ENCODE results near the gene RENBP.

The RENBP gene

DNA sequence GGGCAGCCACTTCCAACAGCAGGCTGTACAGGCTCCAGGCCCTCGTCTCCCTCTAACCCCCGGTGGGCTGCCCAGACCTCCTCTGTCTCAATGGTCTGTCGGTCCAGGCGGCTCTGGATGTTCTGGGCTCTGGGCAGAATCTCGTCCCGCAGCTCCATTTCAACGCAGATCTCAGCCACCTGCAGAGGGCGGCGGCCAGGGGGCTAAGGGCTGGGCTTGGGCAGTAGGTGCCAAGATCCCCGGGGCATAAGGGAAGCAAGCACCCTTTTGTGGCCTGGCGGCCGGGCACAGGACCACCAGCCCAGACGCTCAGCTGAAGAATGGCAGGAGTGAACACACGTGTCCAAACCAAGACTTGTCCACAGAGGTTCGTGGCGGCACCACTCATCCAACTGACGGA is 30.7 kb downstream of the RENBP start:
- ChIA-PET POLR2A (interaction anchor here (1.3 to 1.7 kb wide), 2 partner anchors 12 to 15 kb away, joined by 6 read pairs; no protein-coding TSS in a partner anchor), CTCF (interaction anchor here (1.1 to 9.6 kb wide), 2 partner anchors 10 to 37 kb away, joined by 3 to 72 read pairs; no protein-coding TSS in a partner anchor)
- H3K9me3 ChIP-seq (ENCODE audit: control insufficient read depth, insufficient read depth, low read depth, low read length): no peaks in the 10 kb centered on the region
- H3K4me3 ChIP-seq (ENCODE audit: low read depth, low read length): no peak overlapping the region
- TF ChIP-seq ZNF2 (tag by site-specific recombination; IDR thresholded peaks at IDR 0.05): no peak
- no peak for TF ChIP-seq ZBTB1 (tag by site-specific recombination; IDR thresholded peaks at IDR 0.05)
- no peak for TF ChIP-seq ZNF366 (tag by site-specific recombination; conservative IDR thresholded peaks at IDR 0.05)
- TF ChIP-seq IKZF3 (tag by site-specific recombination; IDR thresholded peaks at IDR 0.05): no peak
- no peak for TF ChIP-seq ZNF561 (tag by site-specific recombination; IDR thresholded peaks at IDR 0.05; ENCODE audit: borderline replicate concordance)
- TF ChIP-seq ZNF571 (tag by site-specific recombination; IDR thresholded peaks at IDR 0.05): no peak
- TF ChIP-seq, protein P1, sequence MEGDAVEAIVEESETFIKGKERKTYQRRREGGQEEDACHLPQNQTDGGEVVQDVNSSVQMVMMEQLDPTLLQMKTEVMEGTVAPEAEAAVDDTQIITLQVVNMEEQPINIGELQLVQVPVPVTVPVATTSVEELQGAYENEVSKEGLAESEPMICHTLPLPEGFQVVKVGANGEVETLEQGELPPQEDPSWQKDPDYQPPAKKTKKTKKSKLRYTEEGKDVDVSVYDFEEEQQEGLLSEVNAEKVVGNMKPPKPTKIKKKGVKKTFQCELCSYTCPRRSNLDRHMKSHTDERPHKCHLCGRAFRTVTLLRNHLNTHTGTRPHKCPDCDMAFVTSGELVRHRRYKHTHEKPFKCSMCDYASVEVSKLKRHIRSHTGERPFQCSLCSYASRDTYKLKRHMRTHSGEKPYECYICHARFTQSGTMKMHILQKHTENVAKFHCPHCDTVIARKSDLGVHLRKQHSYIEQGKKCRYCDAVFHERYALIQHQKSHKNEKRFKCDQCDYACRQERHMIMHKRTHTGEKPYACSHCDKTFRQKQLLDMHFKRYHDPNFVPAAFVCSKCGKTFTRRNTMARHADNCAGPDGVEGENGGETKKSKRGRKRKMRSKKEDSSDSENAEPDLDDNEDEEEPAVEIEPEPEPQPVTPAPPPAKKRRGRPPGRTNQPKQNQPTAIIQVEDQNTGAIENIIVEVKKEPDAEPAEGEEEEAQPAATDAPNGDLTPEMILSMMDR (tag by site-specific recombination; IDR thresholded peaks at IDR 0.05): no peak
- TF ChIP-seq KLF7 (tag by site-specific recombination; IDR thresholded peaks at IDR 0.05; ENCODE audit: borderline replicate concordance): no peak
- no peak for TF ChIP-seq BCL11B (tag by site-specific recombination; IDR thresholded peaks at IDR 0.05; ENCODE audit: low read depth)
- TF ChIP-seq ZNF548 (tag by site-specific recombination; IDR thresholded peaks at IDR 0.05): no peak
- no peak for TF ChIP-seq ZNF843 (tag by site-specific recombination; IDR thresholded peaks at IDR 0.05)
- no peak for TF ChIP-seq ZNF48 (tag by site-specific recombination; IDR thresholded peaks at IDR 0.05)
- no peak for TF ChIP-seq ZNF311 (tag by site-specific recombination; IDR thresholded peaks at IDR 0.05; ENCODE audit: borderline replicate concordance)
- TF ChIP-seq, protein P2, sequence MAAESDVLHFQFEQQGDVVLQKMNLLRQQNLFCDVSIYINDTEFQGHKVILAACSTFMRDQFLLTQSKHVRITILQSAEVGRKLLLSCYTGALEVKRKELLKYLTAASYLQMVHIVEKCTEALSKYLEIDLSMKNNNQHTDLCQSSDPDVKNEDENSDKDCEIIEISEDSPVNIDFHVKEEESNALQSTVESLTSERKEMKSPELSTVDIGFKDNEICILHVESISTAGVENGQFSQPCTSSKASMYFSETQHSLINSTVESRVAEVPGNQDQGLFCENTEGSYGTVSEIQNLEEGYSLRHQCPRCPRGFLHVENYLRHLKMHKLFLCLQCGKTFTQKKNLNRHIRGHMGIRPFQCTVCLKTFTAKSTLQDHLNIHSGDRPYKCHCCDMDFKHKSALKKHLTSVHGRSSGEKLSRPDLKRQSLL (tag by site-specific recombination; IDR thresholded peaks at IDR 0.05): no peak
- no peak overlapping the region for H3K27ac ChIP-seq (ENCODE audit: extremely low read depth, low read depth, low read length)
- H3K4me1 ChIP-seq (ENCODE audit: control insufficient read depth, insufficient read depth, low read length): no peaks in the 10 kb centered on the region
- no peaks in the 10 kb centered on the region for H3K36me3 ChIP-seq (ENCODE audit: control insufficient read depth in 2 of 2, insufficient read depth in 1 of 2, low read length in 2 of 2)

DNA sequence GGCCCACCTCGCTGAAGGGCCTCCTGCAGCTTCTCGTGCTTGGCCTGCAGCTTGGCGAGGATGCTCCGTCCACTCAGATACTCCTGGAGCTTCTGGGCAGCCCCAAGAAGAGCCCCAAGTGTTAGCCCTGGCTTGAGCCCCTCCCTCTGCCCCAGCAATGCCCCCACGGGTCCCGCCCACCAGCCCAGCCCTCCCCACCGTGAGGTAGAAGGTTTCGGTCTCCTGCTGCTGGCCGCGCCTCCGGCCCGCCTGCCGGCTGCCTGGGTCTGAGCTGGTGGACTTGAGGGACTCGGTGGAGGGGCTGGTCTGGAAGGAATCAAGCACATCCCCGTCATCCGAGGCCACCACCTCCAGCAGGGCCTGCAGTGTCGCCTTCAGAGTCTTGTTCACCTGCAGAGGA is 31.2 kb downstream of the RENBP start:
- no peaks in the 10 kb centered on the region for H3K36me3 ChIP-seq (ENCODE audit: control insufficient read depth in 2 of 2, insufficient read depth in 1 of 2, low read length in 2 of 2)
- CTCF ChIA-PET: interaction anchor here (1.1 to 9.6 kb wide), 2 partner anchors 10 to 37 kb away, joined by 3 to 72 read pairs; no protein-coding TSS in a partner anchor

DNA sequence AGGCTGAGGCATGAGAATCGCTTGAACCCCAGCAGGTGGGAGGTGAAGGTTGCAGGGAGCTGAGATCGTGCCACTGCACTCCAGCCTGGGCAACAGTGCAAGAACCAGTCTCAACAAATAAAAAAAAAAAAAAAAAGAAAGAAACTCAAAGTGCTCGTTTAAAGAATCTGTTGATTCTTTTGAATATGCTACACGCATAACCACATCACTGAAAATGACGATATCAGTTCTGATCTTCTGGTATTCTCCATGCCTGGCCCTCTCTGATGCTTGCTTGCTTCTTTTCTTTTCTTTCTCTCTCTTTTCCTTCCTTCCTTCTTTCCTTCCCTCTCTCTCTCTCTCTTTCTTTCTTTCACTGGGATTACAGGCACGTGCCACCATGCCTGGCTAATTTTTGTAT is 32.6 kb downstream of the RENBP start:
- TF ChIP-seq ZNF366 (tag by site-specific recombination; conservative IDR thresholded peaks at IDR 0.05): peak; percentile 48; the same call in 1 of the 2 replicates
- no peak for TF ChIP-seq ZFP41 (tag by site-specific recombination; IDR thresholded peaks at IDR 0.05; ENCODE audit: borderline replicate concordance)
- POLR2A ChIA-PET: interaction anchor here (0.9 to 2.1 kb wide), 2 partner anchors 16 to 117 kb away, joined by 3 to 8 read pairs; partner anchors contain the start of genes IDH3G and SSR4
- Histone ChIP-seq H3K36me3 (ENCODE audit: control insufficient read depth in 2 of 2, insufficient read depth in 1 of 2, low read length in 2 of 2) (no peaks in the 10 kb centered on the region), H3K4me1 (ENCODE audit: control insufficient read depth, insufficient read depth, low read length) (no peaks in the 10 kb centered on the region), H3K9me3 (ENCODE audit: control insufficient read depth, insufficient read depth, low read depth, low read length) (no peaks in the 10 kb centered on the region), H3K4me3 (ENCODE audit: low read depth, low read length) (no peak overlapping the region), H3K27ac (ENCODE audit: extremely low read depth, low read depth, low read length) (no peak overlapping the region)
- CTCF ChIA-PET: interaction anchor here (1.0 to 9.6 kb wide), 3 partner anchors 12 to 37 kb away, joined by 3 to 72 read pairs (median 4); no protein-coding TSS in a partner anchor

More for the DNA sequence above, 31.2 kb downstream of the RENBP start:
- no peaks in the 10 kb centered on the region for H3K9me3 ChIP-seq (ENCODE audit: control insufficient read depth, insufficient read depth, low read depth, low read length)
- H3K4me3 ChIP-seq (ENCODE audit: low read depth, low read length): no peak overlapping the region
- no peak overlapping the region for H3K27ac ChIP-seq (ENCODE audit: extremely low read depth, low read depth, low read length)
- POLR2A ChIA-PET: interaction anchor here (1.3 to 1.7 kb wide), 2 partner anchors 12 to 16 kb away, joined by 6 read pairs; no protein-coding TSS in a partner anchor
- H3K4me1 ChIP-seq (ENCODE audit: control insufficient read depth, insufficient read depth, low read length): no peaks in the 10 kb centered on the region
- TF ChIP-seq ZFP69B (tag by site-specific recombination; IDR thresholded peaks at IDR 0.05): no peak
- TF ChIP-seq HOXD13 (CRISPR knock-in tag; IDR thresholded peaks at IDR 0.05; ENCODE audit: borderline replicate concordance): no peak
- TF ChIP-seq, protein P3, sequence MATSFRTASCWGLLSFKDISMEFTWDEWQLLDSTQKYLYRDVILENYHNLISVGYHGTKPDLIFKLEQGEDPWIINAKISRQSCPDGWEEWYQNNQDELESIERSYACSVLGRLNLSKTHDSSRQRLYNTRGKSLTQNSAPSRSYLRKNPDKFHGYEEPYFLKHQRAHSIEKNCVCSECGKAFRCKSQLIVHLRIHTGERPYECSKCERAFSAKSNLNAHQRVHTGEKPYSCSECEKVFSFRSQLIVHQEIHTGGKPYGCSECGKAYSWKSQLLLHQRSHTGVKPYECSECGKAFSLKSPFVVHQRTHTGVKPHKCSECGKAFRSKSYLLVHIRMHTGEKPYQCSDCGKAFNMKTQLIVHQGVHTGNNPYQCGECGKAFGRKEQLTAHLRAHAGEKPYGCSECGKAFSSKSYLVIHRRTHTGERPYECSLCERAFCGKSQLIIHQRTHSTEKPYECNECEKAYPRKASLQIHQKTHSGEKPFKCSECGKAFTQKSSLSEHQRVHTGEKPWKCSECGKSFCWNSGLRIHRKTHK (tag by site-specific recombination; IDR thresholded peaks at IDR 0.05): no peak
- TF ChIP-seq ZNF335 (tag by site-specific recombination; conservative IDR thresholded peaks at IDR 0.05): no peak
- TF ChIP-seq ZNF549 (tag by site-specific recombination; IDR thresholded peaks at IDR 0.05): no peak
- TF ChIP-seq HOXA7 (CRISPR knock-in tag; IDR thresholded peaks at IDR 0.05; ENCODE audit: borderline replicate concordance): no peak
- no peak for TF ChIP-seq ZNF341 (tag by site-specific recombination; IDR thresholded peaks at IDR 0.05; ENCODE audit: low read depth)
